Measurements from ENCODE around the gene PIRT.

GRCh38 chr17:10879190-10879836 lies 41.4 kb upstream of the PIRT start:
- TF ChIP-seq, protein P1, sequence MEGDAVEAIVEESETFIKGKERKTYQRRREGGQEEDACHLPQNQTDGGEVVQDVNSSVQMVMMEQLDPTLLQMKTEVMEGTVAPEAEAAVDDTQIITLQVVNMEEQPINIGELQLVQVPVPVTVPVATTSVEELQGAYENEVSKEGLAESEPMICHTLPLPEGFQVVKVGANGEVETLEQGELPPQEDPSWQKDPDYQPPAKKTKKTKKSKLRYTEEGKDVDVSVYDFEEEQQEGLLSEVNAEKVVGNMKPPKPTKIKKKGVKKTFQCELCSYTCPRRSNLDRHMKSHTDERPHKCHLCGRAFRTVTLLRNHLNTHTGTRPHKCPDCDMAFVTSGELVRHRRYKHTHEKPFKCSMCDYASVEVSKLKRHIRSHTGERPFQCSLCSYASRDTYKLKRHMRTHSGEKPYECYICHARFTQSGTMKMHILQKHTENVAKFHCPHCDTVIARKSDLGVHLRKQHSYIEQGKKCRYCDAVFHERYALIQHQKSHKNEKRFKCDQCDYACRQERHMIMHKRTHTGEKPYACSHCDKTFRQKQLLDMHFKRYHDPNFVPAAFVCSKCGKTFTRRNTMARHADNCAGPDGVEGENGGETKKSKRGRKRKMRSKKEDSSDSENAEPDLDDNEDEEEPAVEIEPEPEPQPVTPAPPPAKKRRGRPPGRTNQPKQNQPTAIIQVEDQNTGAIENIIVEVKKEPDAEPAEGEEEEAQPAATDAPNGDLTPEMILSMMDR (IDR thresholded peaks at IDR 0.05), result peak in 8 of 12 donors; percentile 18 to 53 (median 36)
- no peak for TF ChIP-seq POLR2A (IDR thresholded peaks at IDR 0.05)

Measured in heart left ventricle (tissue), 13 donors.